Ovary (tissue), 3 donors: ENCODE results near the gene TMEM37.

Experiments used
- CTCF ChIP-seq, 3 donors: fragments of 450-650 bp in 2 of 3; fragments of 200-600 bp in 1 of 3; IDR thresholded peaks; one replicate each; pipeline versions ENCODE4 v1.5.1 to v1.8.0; 2016 to 2022; ENCODE audit warnings: antibody characterized with exemption in 3 of 3, mild to moderate bottlenecking in 1 of 3
- POLR2A ChIP-seq: fragments of 450-650 bp; IDR thresholded peaks from one replicate; pipeline ENCODE4 v1.6.1; 2017; ENCODE audit warnings: antibody characterized with exemption, mild to moderate bottlenecking, moderate library complexity
- donor health status: DM: no; HTN: no; CAD: no.

GRCh38 chr2:119472749-119473148 is 41.1 kb downstream of the TMEM37 start:
- no peak for TF ChIP-seq CTCF (IDR thresholded peaks at IDR 0.05)
- TF ChIP-seq POLR2A: no peak
